ENCODE results near the gene DNER. TPM values are rescaled to one million over a fixed set of nuclear protein-coding genes. Genes with fewer than 3 reads are reported as not detected.
A peak's percentile ranks its signal among the peaks of the same experiment; 100 is the strongest.

DNER gene
- total and polyA plus RNA-seq, 2 experiments from 2014 or later: not detected

DNA sequence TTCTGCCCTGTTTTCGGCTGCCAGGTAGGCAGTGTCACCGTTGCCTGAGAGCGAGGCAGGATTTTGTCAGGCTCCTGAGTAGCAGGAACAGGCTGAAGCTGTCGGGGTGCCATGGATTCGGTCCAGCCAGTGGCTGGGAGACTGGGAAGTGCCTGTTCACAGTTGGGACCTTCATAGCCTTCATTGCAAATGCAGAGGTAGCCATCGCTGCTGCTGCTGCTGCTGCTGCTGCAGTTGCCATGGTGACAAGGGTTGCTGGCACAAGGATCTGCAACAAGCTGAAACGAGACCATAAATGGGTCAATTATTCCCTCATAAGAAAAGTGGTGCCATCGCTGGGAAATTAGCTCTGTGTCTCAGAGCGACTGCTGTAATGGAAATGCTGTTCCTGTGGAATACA, 122.7 kb downstream of the DNER start:
- no peak overlapping the region for H3K27ac ChIP-seq
- no peak for DNase-seq (ENCODE audit: low read depth in 1 of 2, low spot score in 1 of 2)
- TF ChIP-seq, protein P1, sequence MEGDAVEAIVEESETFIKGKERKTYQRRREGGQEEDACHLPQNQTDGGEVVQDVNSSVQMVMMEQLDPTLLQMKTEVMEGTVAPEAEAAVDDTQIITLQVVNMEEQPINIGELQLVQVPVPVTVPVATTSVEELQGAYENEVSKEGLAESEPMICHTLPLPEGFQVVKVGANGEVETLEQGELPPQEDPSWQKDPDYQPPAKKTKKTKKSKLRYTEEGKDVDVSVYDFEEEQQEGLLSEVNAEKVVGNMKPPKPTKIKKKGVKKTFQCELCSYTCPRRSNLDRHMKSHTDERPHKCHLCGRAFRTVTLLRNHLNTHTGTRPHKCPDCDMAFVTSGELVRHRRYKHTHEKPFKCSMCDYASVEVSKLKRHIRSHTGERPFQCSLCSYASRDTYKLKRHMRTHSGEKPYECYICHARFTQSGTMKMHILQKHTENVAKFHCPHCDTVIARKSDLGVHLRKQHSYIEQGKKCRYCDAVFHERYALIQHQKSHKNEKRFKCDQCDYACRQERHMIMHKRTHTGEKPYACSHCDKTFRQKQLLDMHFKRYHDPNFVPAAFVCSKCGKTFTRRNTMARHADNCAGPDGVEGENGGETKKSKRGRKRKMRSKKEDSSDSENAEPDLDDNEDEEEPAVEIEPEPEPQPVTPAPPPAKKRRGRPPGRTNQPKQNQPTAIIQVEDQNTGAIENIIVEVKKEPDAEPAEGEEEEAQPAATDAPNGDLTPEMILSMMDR (IDR thresholded peaks at IDR 0.05; ENCODE audit: low read depth, low read length): no peak

GRCh38 chr2:229586746-229587705, 127.3 kb downstream of the DNER start:
- Histone ChIP-seq H3K4me3 (no peak overlapping the region), H3K9me3 (ENCODE audit: low read depth) (no peaks in the 10 kb centered on the region), H3K4me1 (ENCODE audit: low read depth) (no peaks in the 10 kb centered on the region), H3K27me3 (no peaks in the 10 kb centered on the region), H3K36me3 (no peaks in the 10 kb centered on the region), H3K27ac (no peak overlapping the region)
- DNase-seq (ENCODE audit: low read depth in 1 of 2, low spot score in 1 of 2): peak; percentile 86 to 90
- TF ChIP-seq, protein P1 (IDR thresholded peaks at IDR 0.05; ENCODE audit: low read depth, low read length): peak; percentile 92

More for the DNA sequence above, 122.7 kb downstream of the DNER start:
- H3K4me1 ChIP-seq (ENCODE audit: low read depth): no peaks in the 10 kb centered on the region
- H3K27me3 ChIP-seq: no peaks in the 10 kb centered on the region
- H3K4me3 ChIP-seq: no peak overlapping the region
- no peaks in the 10 kb centered on the region for H3K9me3 ChIP-seq (ENCODE audit: low read depth)
- no peaks in the 10 kb centered on the region for H3K36me3 ChIP-seq

- Histone ChIP-seq H3K4me3 (no peak overlapping the region), H3K27me3 (no peaks in the 10 kb centered on the region), H3K9me3 (ENCODE audit: low read depth) (no peaks in the 10 kb centered on the region), H3K27ac (no peak overlapping the region), H3K36me3 (no peaks in the 10 kb centered on the region), H3K4me1 (ENCODE audit: low read depth) (no peaks in the 10 kb centered on the region)
- TF ChIP-seq, protein P1 (IDR thresholded peaks at IDR 0.05; ENCODE audit: low read depth, low read length): no peak
- no peak for DNase-seq (ENCODE audit: low read depth in 1 of 2, low spot score in 1 of 2)
Observed at GRCh38 chr2:229586012-229586411, 128.3 kb downstream of the DNER start.

DNA sequence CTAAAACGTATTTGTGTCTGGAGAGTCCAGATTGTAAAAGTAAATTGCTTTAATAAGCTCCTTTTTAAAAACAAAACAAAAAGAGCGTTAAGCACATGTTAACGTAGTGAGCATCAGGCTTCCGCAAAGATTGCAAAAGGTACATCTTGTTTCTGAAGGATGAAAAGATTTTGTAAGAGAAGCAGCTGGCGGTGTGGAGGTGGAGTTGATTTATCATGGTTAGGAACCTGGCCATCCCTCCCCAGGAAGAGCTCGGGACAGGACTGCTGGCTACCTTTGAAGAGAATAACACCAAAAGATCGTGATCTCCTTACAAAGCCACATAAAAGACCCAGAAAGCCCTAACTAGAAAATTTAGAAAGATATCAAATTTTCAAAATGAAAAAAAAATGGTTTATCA, 132.2 kb downstream of the DNER start:
- no peak for DNase-seq (ENCODE audit: low read depth in 1 of 2, low spot score in 1 of 2)
- Histone ChIP-seq H3K27ac (no peak overlapping the region), H3K27me3 (no peaks in the 10 kb centered on the region), H3K4me3 (no peak overlapping the region), H3K36me3 (no peaks in the 10 kb centered on the region), H3K9me3 (ENCODE audit: low read depth) (no peaks in the 10 kb centered on the region), H3K4me1 (ENCODE audit: low read depth) (no peaks in the 10 kb centered on the region)
- TF ChIP-seq, protein P1 (IDR thresholded peaks at IDR 0.05; ENCODE audit: low read depth, low read length): no peak

DNA sequence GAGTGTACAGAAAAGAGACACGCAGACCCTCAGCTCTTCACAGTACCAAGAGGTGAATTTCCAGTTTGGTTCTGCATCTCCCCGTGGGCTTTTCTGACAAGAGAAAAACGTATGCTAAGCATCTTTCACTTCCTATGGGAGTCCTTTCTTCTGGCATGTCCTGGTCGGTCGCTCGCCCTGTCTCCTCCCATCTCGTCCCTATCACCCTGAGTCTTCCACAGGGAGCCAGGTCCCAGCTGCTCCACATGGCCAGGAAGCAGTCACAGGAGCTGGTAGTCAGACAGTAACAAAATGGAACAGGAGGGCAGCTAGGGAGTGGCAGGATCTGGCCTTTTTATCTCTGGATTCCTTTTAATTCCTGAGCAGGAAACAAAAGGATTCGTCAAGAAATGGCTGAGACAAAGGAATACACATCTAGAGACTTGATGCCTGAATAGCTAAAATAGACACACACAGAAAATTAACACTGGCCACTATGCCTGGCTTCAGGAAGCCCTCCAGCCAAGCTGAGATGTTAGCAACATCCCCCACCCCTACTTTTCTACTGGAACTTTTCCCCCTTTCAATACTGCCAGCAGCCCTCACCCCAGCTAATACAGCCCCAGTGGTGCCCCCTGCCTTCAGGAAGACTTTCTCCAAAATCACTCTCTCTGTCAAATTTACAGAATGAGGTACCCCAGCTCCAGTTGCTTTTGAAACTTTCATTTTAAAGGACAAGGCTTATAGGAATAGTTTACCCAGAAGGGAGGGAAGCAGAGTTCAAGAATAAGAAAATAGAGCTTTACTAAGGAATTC, 136.1 kb downstream of the DNER start:
- no peaks in the 10 kb centered on the region for H3K4me1 ChIP-seq (ENCODE audit: low read depth)
- no peak for DNase-seq (ENCODE audit: low read depth in 1 of 2, low spot score in 1 of 2)
- H3K36me3 ChIP-seq: no peaks in the 10 kb centered on the region
- TF ChIP-seq, protein P1 (IDR thresholded peaks at IDR 0.05; ENCODE audit: low read depth, low read length): no peak
- H3K27me3 ChIP-seq: no peaks in the 10 kb centered on the region
- no peak overlapping the region for H3K4me3 ChIP-seq
- no peak overlapping the region for H3K27ac ChIP-seq
- H3K9me3 ChIP-seq (ENCODE audit: low read depth): no peaks in the 10 kb centered on the region

Data from cardiac muscle cell (in vitro differentiated cells and primary cell).